PC-3 (cell line): Measurements from ENCODE around the gene ALKBH6. TPM values are rescaled to one million over a fixed set of nuclear protein-coding genes. Genes with fewer than 3 reads are reported as not detected.

ENCODE experiments used
- ATAC-seq: fragments of 200-7000 bp; cut with Tn5 transposase; 2 replicates; pipeline ENCODE4 v1.9.1; 2020; ENCODE audit warnings: mild to moderate bottlenecking, moderate library complexity
- BruUV-seq: library from RNA; stranded (reverse); fragments of 400-500 nt; replicated peaks from 2 replicates; lab custom pipeline; 2021; lab: Mats Ljungman, UMichigan
- CTCF ChIA-PET: fragments of 300-600 bp; sonication (Branson Sonifier 250); formaldehyde crosslinking; loops from one replicate; lab custom pipeline; 2022; ENCODE audit warnings: antibody characterized with exemption; lab: Charles Lee
- POLR2A ChIA-PET: fragments of 300-600 bp; sonication (Branson Sonifier 250); formaldehyde crosslinking; loops from one replicate; lab custom pipeline; 2022; ENCODE audit warnings: antibody characterized with exemption; ENCODE audit not compliant: unreplicated experiment; lab: Charles Lee
- DNase-seq: peaks from one replicate; pipeline ENCODE4 v3.0.0-alpha.2; 2015
- H2AFZ ChIP-seq: fragments of 300-600 bp; sonication (generic); 2 replicates; pipeline ENCODE4 v1.6.0; 2016; ENCODE audit warnings: antibody characterized with exemption, low read length
- H3F3A ChIP-seq: fragments of 300-600 bp; sonication (generic); one replicate; pipeline ENCODE4 v1.6.0; 2017; ENCODE audit warnings: antibody characterized with exemption, low read length, control low read depth, mild to moderate bottlenecking; ENCODE audit not compliant: unreplicated experiment
- H3K27ac ChIP-seq: fragments of 300-600 bp; sonication (generic); 2 replicates; pipeline ENCODE4 v1.5.1; 2016; ENCODE audit warnings: mild to moderate bottlenecking, low read length
- H3K27me3 ChIP-seq: fragments of 300-600 bp; sonication (generic); 2 replicates; pipeline ENCODE4 v1.6.1; 2016; ENCODE audit warnings: low read length, mixed read lengths
- H3K36me3 ChIP-seq: fragments of 300-600 bp; sonication (generic); 2 replicates; pipeline ENCODE4 v1.6.1; 2016; ENCODE audit warnings: low read depth, mixed run types, low read length, mixed read lengths
- H3K4me1 ChIP-seq: fragments of 300-600 bp; sonication (generic); 2 replicates; pipeline ENCODE4 v1.5.1; 2016; ENCODE audit warnings: low read length; ENCODE audit not compliant: insufficient read depth
- H3K4me2 ChIP-seq: fragments of 300-600 bp; sonication (generic); 2 replicates; pipeline ENCODE4 v1.6.0; 2016; ENCODE audit warnings: low read length
- H3K4me3 ChIP-seq: fragments of 300-600 bp; sonication (generic); 2 replicates; pipeline ENCODE4 v1.5.1; 2016; ENCODE audit warnings: mild to moderate bottlenecking, low read length, mixed read lengths
- H3K79me2 ChIP-seq: fragments of 300-600 bp; sonication (generic); 2 replicates; pipeline ENCODE4 v1.6.1; 2017; ENCODE audit warnings: low read length, mixed read lengths
- H3K9ac ChIP-seq: fragments of 300-600 bp; sonication (generic); 2 replicates; pipeline ENCODE4 v1.6.0; 2016; ENCODE audit warnings: mild to moderate bottlenecking, low read length
- H3K9me2 ChIP-seq: fragments of 300-600 bp; sonication (generic); replicated peaks from 2 replicates; pipeline ENCODE4 v1.6.1; 2016; ENCODE audit warnings: mixed run types, low read length, mixed read lengths
- H3K9me3 ChIP-seq: fragments of 300-600 bp; sonication (generic); 2 replicates; pipeline ENCODE4 v1.6.1; 2016; ENCODE audit warnings: low read length, mixed read lengths
- H4K20me1 ChIP-seq: fragments of 300-600 bp; sonication (generic); 2 replicates; pipeline ENCODE4 v1.6.1; 2016; ENCODE audit warnings: low read length, mixed read lengths
- CTCF ChIP-seq: fragments of 300-600 bp; sonication (generic); conservative IDR thresholded peaks from 2 replicates; pipeline ENCODE4 v1.5.1; 2017; ENCODE audit warnings: antibody characterized with exemption, low read depth, mild to moderate bottlenecking, low read length
- EZH2 ChIP-seq: fragments of 300-600 bp; sonication (generic); IDR thresholded peaks from one replicate; pipeline ENCODE4 v1.6.1; 2017; ENCODE audit warnings: antibody characterized with exemption, mild to moderate bottlenecking, low read length; ENCODE audit not compliant: unreplicated experiment
- EZH2phosphoT487 ChIP-seq: fragments of 300-600 bp; sonication (generic); IDR thresholded peaks from 2 replicates; pipeline ENCODE4 v1.6.1; 2018; ENCODE audit warnings: mild to moderate bottlenecking, antibody characterized with exemption, low read length, borderline replicate concordance
- intact Hi-C: fragments of 100-400 bp; cut with micrococcal nuclease; formaldehyde crosslinking; loops from 2 replicates; pipeline ENCODE4 v1.9.0; 2023
- total RNA-seq: library from RNA; depleted of rRNA; stranded (reverse); fragments of >200 nt; gene quantifications from 2 replicates; pipeline ENCODE4 v1.2.3, GENCODE V29; 2014

Gene ALKBH6
- total RNA-seq, 1 experiment from 2014 or later = 38.4 TPM

DNA sequence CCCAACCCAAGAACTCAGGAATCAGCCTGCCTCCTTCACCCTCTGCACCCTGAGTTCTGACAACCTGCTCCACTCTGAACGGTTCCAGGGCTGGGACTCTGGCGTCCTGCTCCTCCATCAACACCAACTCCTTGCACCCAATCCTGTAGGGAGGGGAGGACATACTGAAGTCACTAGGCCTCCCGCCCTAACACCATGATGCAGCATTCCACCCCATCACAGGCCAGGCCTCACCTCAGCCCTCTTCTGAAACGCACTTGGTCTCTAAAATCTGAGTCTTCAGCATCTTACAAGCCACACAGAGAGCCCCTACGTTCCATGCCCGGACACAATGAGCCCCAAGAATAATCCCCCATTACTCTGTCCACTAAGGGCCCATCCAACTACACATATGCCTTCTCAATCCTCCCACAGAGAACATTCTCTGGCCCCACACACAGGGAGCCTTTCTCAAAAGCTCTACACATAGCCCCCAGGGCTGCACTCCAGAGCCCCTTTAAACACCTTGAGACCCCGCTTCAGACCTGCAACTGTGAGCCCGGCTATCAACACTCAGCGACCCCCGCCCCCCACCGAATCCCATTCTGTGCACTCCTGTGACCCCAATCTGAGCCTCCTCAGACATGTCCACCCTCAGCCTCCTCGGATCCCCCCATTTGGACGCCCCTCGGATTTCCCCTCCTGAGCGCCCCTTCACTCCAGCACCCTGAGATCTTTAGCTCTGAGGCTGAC, 567 bp downstream of the ALKBH6 start:
- peak overlapping the region; percentile 96 for H3K4me3 ChIP-seq
- ChIA-PET CTCF (interaction anchor here (1.0 kb wide), 1 partner anchor 43 kb away, joined by 3 read pairs; no protein-coding TSS in a partner anchor), POLR2A (interaction anchor here (0.6 kb wide), 1 partner anchor 112 kb away, joined by 3 read pairs; no protein-coding TSS in a partner anchor)
- no peak overlapping the region for H3K27ac ChIP-seq
- peaks cover 16% of the 10 kb centered on the region for H3K4me1 ChIP-seq
- H3K36me3 ChIP-seq = no peaks in the 10 kb centered on the region
- no peaks in the 10 kb centered on the region for H4K20me1 ChIP-seq
- H3K27me3 ChIP-seq = no peaks in the 10 kb centered on the region
- H3K9me3 ChIP-seq = no peaks in the 10 kb centered on the region
- no peak for ATAC-seq
- BruUV-seq = no TSS peak
- H3K4me2 ChIP-seq = peak overlapping the region; percentile 99
- intact Hi-C loops = loop anchor here (5.0 kb wide), 1 partner anchor 39 kb away; the partner anchor contains the start of genes THAP8 and WDR62
- no peaks in the 10 kb centered on the region for H3K9me2 ChIP-seq
- no peak for TF ChIP-seq EZH2phosphoT487
- no peak for TF ChIP-seq EZH2
- TF ChIP-seq CTCF = no peak
- H3K79me2 ChIP-seq = peaks cover 25% of the 10 kb centered on the region
- no peak for DNase-seq
- H2AFZ ChIP-seq = peak overlapping the region; percentile 98
- H3K9ac ChIP-seq = peak overlapping the region; percentile 87
- H3F3A ChIP-seq = no peaks in the 10 kb centered on the region

GRCh38 chr19:36010402-36010801, 3.6 kb downstream of the ALKBH6 start:
- peaks cover 16% of the 10 kb centered on the region for H3K4me1 ChIP-seq
- DNase-seq (no peak), ATAC-seq (no peak)
- H3K9ac ChIP-seq = no peak overlapping the region
- H3K9me3 ChIP-seq = no peaks in the 10 kb centered on the region
- H3F3A ChIP-seq = no peaks in the 10 kb centered on the region
- H4K20me1 ChIP-seq = no peaks in the 10 kb centered on the region
- H2AFZ ChIP-seq = no peak overlapping the region
- peaks cover 20% of the 10 kb centered on the region for H3K79me2 ChIP-seq
- ChIA-PET CTCF (no interaction called here), POLR2A (no interaction called here)
- H3K4me2 ChIP-seq = no peak overlapping the region
- H3K27me3 ChIP-seq = no peaks in the 10 kb centered on the region
- no peak overlapping the region for H3K27ac ChIP-seq
- no peak overlapping the region for H3K4me3 ChIP-seq
- TF ChIP-seq EZH2phosphoT487 (no peak), CTCF (no peak), EZH2 (no peak)
- BruUV-seq = no TSS peak
- H3K9me2 ChIP-seq = no peaks in the 10 kb centered on the region
- intact Hi-C loops = loop anchor here (5.0 kb wide), 1 partner anchor 42 kb away; the partner anchor contains the start of genes THAP8 and WDR62
- H3K36me3 ChIP-seq = no peaks in the 10 kb centered on the region
